T-helper 17 cell (primary cell): ENCODE measurements around the gene NPAS3. TPM values are rescaled to one million over a fixed set of nuclear protein-coding genes. Genes with fewer than 3 reads are reported as not detected.

Experiments
- ATAC-seq: fragments of 150-1000 bp; cut with Tn5 transposase; 2 replicates; pipeline ENCODE4 v1.10.0; 2021; ENCODE audit warnings: mild to moderate bottlenecking, moderate library complexity
- DNase-seq, 3 donors: peaks; one replicate each; pipeline versions ENCODE4 v3.0.0 to v3.0.0-alpha.2; 2020 to 2021
- H3K9me3 ChIP-seq: one replicate; pipeline ENCODE4 v1.7.0; 2013; ENCODE audit warnings: low read length, mild to moderate bottlenecking; ENCODE audit not compliant: control insufficient read depth, poor library complexity, severe bottlenecking
- H3K27ac Mint-ChIP-seq: one replicate; pipeline ENCODE4 v1.8.0; 2022; ENCODE audit warnings: mild to moderate bottlenecking, moderate library complexity, mixed read lengths
- H3K27me3 Mint-ChIP-seq: one replicate; pipeline ENCODE4 v1.8.0; 2022; ENCODE audit warnings: mixed read lengths
- H3K36me3 Mint-ChIP-seq: one replicate; pipeline ENCODE4 v1.8.0; 2022; ENCODE audit warnings: low read depth, mixed read lengths
- H3K4me1 Mint-ChIP-seq: one replicate; pipeline ENCODE4 v1.8.0; 2022; ENCODE audit warnings: mild to moderate bottlenecking, mixed read lengths
- H3K4me3 Mint-ChIP-seq: one replicate; pipeline ENCODE4 v1.8.0; 2022; ENCODE audit warnings: mild to moderate bottlenecking, moderate library complexity, mixed read lengths
- total RNA-seq, 4 donors: library from RNA in 2 of 4; stranded (reverse) in 2 of 4; gene quantifications; one replicate each; pipeline ENCODE4 v1.2.3 and lab custom pipeline; 2022 to 2026

NPAS3 gene
- total RNA-seq, 2 donors from 2014 or later, result not detected

- Mint-ChIP-seq H3K27ac (peak overlapping the region; percentile 27), H3K4me1 (peaks cover 16% of the 10 kb centered on the region), H3K36me3 (peaks cover 5% of the 10 kb centered on the region), H3K4me3 (no peak overlapping the region), H3K27me3 (peaks cover 65% of the 10 kb centered on the region)
- H3K9me3 ChIP-seq, result no peaks in the 10 kb centered on the region
- DNase-seq (no peak), ATAC-seq (no peak)
These were observed 854.9 kb downstream of the NPAS3 start for GRCh38 chr14:33793398-33794110.

GRCh38 chr14:33794791-33795305, 856.2 kb downstream of the NPAS3 start:
- no peaks in the 10 kb centered on the region for H3K9me3 ChIP-seq
- DNase-seq (no peak), ATAC-seq (no peak)
- Mint-ChIP-seq H3K4me3 (no peak overlapping the region), H3K4me1 (peaks cover 16% of the 10 kb centered on the region), H3K27ac (no peak overlapping the region), H3K36me3 (peaks cover 5% of the 10 kb centered on the region), H3K27me3 (peaks cover 72% of the 10 kb centered on the region)

- no peaks in the 10 kb centered on the region for H3K9me3 ChIP-seq
- Mint-ChIP-seq H3K4me1 (peaks cover 17% of the 10 kb centered on the region), H3K27ac (no peak overlapping the region), H3K4me3 (no peak overlapping the region), H3K36me3 (peaks cover 8% of the 10 kb centered on the region), H3K27me3 (peaks cover 73% of the 10 kb centered on the region)
- ATAC-seq (no peak), DNase-seq (no peak)
These were observed 857.7 kb downstream of the NPAS3 start for GRCh38 chr14:33796356-33796755.

- peaks cover 65% of the 10 kb centered on the region for H3K27me3 Mint-ChIP-seq
- peaks cover 5% of the 10 kb centered on the region for H3K4me1 Mint-ChIP-seq
- H3K4me3 Mint-ChIP-seq, result peak overlapping the region; percentile 25
These were observed 861.3 kb downstream of the NPAS3 start for GRCh38 chr14:33799705-33800570.

GRCh38 chr14:33800735-33801163, 862.1 kb downstream of the NPAS3 start:
- ATAC-seq (no peak), DNase-seq (no peak)
- H3K27ac Mint-ChIP-seq, result no peak overlapping the region
- no peaks in the 10 kb centered on the region for H3K9me3 ChIP-seq
- H3K36me3 Mint-ChIP-seq, result peaks cover 3% of the 10 kb centered on the region
- H3K4me3 Mint-ChIP-seq, result peak overlapping the region; percentile 67
- H3K4me1 Mint-ChIP-seq, result peaks cover 5% of the 10 kb centered on the region
- peaks cover 60% of the 10 kb centered on the region for H3K27me3 Mint-ChIP-seq

More at GRCh38 chr14:33799705-33800570, 861.3 kb downstream of the NPAS3 start:
- H3K27ac Mint-ChIP-seq, result no peak overlapping the region
- peaks cover 6% of the 10 kb centered on the region for H3K36me3 Mint-ChIP-seq
- DNase-seq (no peak), ATAC-seq (no peak)
- H3K9me3 ChIP-seq, result no peaks in the 10 kb centered on the region

- DNase-seq (no peak), ATAC-seq (no peak)
- no peak overlapping the region for H3K27ac Mint-ChIP-seq
- H3K4me1 Mint-ChIP-seq, result peaks cover 5% of the 10 kb centered on the region
- no peak overlapping the region for H3K4me3 Mint-ChIP-seq
- H3K9me3 ChIP-seq, result no peaks in the 10 kb centered on the region
- peaks cover 3% of the 10 kb centered on the region for H3K36me3 Mint-ChIP-seq
- peaks cover 47% of the 10 kb centered on the region for H3K27me3 Mint-ChIP-seq
These were observed 864.1 kb downstream of the NPAS3 start for GRCh38 chr14:33802737-33803136.

- DNase-seq, result no peak
- Mint-ChIP-seq H3K4me1 (peaks cover 5% of the 10 kb centered on the region), H3K36me3 (peaks cover 3% of the 10 kb centered on the region), H3K27me3 (peaks cover 32% of the 10 kb centered on the region), H3K4me3 (no peak overlapping the region), H3K27ac (no peak overlapping the region)
- no peak for ATAC-seq
- no peaks in the 10 kb centered on the region for H3K9me3 ChIP-seq
These were observed 866.9 kb downstream of the NPAS3 start for GRCh38 chr14:33805593-33805992.

GRCh38 chr14:33806905-33807304, 868.2 kb downstream of the NPAS3 start:
- Mint-ChIP-seq H3K27me3 (peaks cover 22% of the 10 kb centered on the region), H3K36me3 (no peaks in the 10 kb centered on the region), H3K4me3 (no peak overlapping the region), H3K4me1 (no peaks in the 10 kb centered on the region), H3K27ac (no peak overlapping the region)
- H3K9me3 ChIP-seq, result no peaks in the 10 kb centered on the region
- DNase-seq, result no peak
- ATAC-seq, result no peak

GRCh38 chr14:33808187-33808586, 869.5 kb downstream of the NPAS3 start:
- ATAC-seq, result no peak
- Mint-ChIP-seq H3K27ac (no peak overlapping the region), H3K4me3 (no peak overlapping the region), H3K36me3 (no peaks in the 10 kb centered on the region), H3K4me1 (no peaks in the 10 kb centered on the region), H3K27me3 (peaks cover 13% of the 10 kb centered on the region)
- no peak for DNase-seq
- H3K9me3 ChIP-seq, result no peaks in the 10 kb centered on the region

GRCh38 chr14:33809396-33809981, 870.8 kb downstream of the NPAS3 start:
- Mint-ChIP-seq H3K4me1 (no peaks in the 10 kb centered on the region), H3K4me3 (no peak overlapping the region), H3K36me3 (no peaks in the 10 kb centered on the region), H3K27ac (no peak overlapping the region), H3K27me3 (peaks cover 21% of the 10 kb centered on the region)
- DNase-seq (no peak), ATAC-seq (no peak)
- H3K9me3 ChIP-seq, result no peaks in the 10 kb centered on the region

GRCh38 chr14:33810308-33810707, 871.6 kb downstream of the NPAS3 start:
- Mint-ChIP-seq H3K4me1 (no peaks in the 10 kb centered on the region), H3K36me3 (no peaks in the 10 kb centered on the region)

GRCh38 chr14:33811721-33812120, 873.0 kb downstream of the NPAS3 start:
- H3K9me3 ChIP-seq, result no peaks in the 10 kb centered on the region
- DNase-seq, result no peak
- no peak overlapping the region for H3K27ac Mint-ChIP-seq
- H3K4me3 Mint-ChIP-seq, result no peak overlapping the region
- peaks cover 28% of the 10 kb centered on the region for H3K27me3 Mint-ChIP-seq
- H3K36me3 Mint-ChIP-seq, result no peaks in the 10 kb centered on the region
- no peaks in the 10 kb centered on the region for H3K4me1 Mint-ChIP-seq
- no peak for ATAC-seq

More at GRCh38 chr14:33810308-33810707, 871.6 kb downstream of the NPAS3 start:
- no peak overlapping the region for H3K4me3 Mint-ChIP-seq
- ATAC-seq (no peak), DNase-seq (no peak)
- peaks cover 20% of the 10 kb centered on the region for H3K27me3 Mint-ChIP-seq
- H3K27ac Mint-ChIP-seq, result no peak overlapping the region
- no peaks in the 10 kb centered on the region for H3K9me3 ChIP-seq

- no peak for DNase-seq
- Mint-ChIP-seq H3K27ac (no peak overlapping the region), H3K4me1 (no peaks in the 10 kb centered on the region), H3K36me3 (no peaks in the 10 kb centered on the region), H3K4me3 (no peak overlapping the region), H3K27me3 (peaks cover 32% of the 10 kb centered on the region)
- H3K9me3 ChIP-seq, result no peaks in the 10 kb centered on the region
- no peak for ATAC-seq
These were observed 873.5 kb downstream of the NPAS3 start for GRCh38 chr14:33812181-33812580.
